Stimulated activated CD4-positive, alpha-beta T cell treated with anti-CD3 and anti-CD28 coated beads, Interleukin-15, amount 100 ng/mL, for 48 hours (primary cell): Measurements from ENCODE around the gene SURF1.
"Not testable (repeated sequence)": the region's sequence is repeated elsewhere in the genome, so short reads cannot be mapped to it uniquely, and the experiment has no call there.

Experiments
- DNase-seq, 2 donors: peaks; one replicate each; pipeline ENCODE4 v3.0.0-alpha.2; 2020; ENCODE audit warnings: low read depth in 2 of 2

The SURF1 gene

DNA sequence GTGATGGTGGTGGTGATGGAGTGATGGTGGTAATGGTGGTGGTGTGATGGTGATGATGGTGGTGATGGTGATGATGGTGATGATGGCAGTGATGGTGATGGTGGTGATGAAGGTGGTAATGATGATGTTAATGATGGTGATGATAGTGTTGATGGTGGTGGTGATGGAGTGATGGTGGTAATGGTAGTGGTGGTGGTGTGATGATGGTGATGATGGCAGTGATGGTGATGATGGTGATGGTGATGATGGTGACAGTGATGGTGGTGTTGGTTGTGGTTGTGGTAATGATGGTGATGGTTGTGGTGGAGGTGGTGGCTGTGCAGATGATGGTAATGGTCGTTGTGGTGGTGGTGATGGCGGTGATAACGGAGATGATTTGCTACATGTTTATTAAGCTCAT is 27.2 kb upstream of the SURF1 start:
- no peak for DNase-seq

DNA sequence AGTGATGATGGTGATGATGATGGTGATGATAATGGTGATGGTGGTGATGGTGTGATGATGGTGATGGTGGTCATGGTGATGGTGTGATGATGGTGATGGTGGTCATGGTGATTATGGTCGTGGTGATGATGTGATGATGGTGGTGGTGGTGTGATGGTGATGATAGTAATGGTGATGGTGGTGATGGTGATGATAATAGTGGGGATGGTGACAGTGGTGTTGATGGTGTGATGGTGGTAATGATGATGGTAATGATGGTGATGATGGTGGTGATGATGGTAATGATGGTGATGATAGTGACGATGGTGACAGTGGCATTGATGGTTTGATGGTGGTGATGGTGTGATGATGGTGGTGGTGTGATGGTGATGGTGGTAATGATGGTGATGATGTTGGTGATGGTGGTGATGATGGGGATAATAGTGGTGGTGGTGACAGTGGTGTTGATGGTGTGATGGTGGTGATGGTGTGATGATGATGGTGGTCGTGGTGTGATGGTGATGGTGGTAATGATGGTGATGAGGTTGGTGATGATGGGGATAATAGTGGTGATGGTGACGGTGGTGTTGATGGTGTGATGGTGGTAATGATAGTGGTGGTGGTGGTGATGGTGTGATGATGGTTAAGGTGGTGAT is 26.3 kb upstream of the SURF1 start:
- DNase-seq = no peak

GRCh38 chr9:133380734-133381133 is 24.4 kb upstream of the SURF1 start:
- DNase-seq = no peak

DNA sequence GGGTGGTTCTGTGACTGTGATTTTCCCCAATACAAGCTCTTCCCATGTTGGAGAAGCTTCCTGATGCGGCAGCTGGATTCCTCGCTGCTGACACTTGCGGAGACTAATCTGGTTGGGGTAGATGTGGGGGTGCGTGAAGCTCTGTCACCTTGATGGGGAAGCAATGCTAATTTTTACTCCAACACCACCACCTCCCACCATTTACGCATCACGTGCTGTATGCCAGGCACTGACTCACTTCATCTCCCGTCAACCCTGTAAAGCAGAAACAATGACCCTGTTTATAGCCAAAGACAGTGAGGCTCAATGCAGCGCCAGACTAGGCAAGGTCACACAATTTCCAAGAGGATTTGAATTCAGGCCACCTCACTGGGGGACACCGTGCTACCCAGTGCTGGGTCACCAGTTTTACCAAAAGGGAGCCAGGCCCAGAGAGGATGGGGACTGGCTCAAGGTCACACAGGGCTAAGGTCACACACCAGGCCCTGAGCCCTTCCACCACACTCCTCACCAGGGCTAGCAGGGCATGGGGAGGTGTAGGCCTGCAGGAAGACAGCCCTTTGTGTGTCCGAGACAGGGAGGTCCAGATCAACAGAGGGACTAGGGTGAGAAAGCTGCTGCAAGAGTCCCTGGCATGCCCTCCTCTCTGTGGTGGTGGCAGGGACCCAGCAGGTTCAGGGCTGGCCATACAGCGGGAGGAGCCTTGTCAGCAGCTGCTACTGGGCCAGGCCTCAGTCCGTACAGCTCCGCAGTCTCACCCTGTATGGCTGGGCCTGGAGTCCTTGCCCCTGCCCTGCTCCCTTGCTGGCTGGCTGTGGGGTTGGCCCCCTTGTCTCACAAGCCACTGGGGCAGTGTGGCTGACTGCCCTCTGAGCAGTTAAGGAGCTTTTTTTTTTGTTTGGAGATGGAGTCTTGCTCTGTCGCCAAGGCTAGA is 23.1 kb upstream of the SURF1 start:
- DNase-seq = no peak

- no peak for DNase-seq
These were observed 22.2 kb upstream of the SURF1 start for GRCh38 chr9:133378408-133378962.

DNA sequence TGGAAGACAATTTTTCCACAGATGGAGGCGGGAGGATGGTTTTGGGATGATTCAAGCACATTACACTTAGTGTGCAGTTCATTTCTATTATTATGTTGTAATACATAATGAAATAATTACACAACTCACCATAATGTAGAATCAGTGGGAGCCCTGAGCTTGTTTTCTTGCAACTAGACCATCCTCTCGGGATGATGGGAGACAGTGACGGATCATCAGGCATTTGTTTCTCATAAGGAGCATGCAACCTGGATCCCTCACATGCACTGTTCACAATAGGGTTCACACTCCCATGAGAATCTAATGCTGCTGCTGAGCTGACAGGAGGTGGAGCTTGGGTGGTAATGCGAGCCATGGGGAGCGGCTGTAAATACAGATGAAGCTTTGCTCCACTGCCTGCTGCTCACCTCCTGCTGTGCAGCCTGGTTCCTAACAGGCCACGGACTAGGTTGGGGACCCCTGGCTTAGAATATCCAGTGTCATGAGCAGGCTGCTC is 21.5 kb upstream of the SURF1 start:
- no peak for DNase-seq

GRCh38 chr9:133377280-133377679 is 21.0 kb upstream of the SURF1 start:
- not testable (repeated sequence) for DNase-seq

- DNase-seq = peak; percentile 89 to 93
These were observed 19.7 kb upstream of the SURF1 start, which contains the start of the genes STKLD1 and SURF4 for GRCh38 chr9:133375724-133376654. Gene STKLD1 (plus strand): TSS chr9:133376366. CDS start chr9:133376474, 108 bp downstream. Gene SURF4 (minus strand): TSS chr9:133376060. CDS start chr9:133375969, 91 bp downstream.

DNA sequence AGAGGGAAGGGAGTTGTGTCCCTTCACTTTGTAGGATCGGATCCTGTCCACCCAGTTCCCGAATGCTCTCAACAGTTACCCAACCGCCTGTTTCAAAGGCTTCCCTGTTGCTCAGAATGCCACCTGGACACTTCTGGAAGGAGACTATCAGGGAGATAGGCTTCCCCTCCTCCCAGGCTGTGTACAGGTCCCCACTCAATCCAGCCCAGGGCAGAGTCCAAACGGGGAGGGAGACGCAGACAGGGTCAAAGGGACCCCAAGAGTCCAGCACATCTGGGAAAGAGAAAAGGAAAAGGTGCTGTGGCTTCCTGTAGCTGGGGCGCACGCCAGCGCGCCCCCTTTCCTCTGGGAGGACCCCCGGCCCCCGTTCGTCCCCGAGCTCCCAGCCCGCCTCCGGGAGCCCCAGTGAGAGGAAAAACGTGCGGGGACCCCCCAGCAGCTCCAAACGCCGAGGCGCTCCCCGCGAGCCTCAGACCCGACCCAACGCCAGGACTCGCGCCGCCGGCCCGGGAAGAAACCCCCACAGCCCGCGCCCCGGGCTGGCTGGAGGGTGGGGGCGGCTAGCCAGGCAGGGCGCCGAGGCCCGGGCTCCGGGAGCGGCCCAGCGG is 18.9 kb upstream of the SURF1 start:
- no peak for DNase-seq

- DNase-seq = no peak
These were observed 18.4 kb upstream of the SURF1 start for GRCh38 chr9:133374612-133375115.

DNA sequence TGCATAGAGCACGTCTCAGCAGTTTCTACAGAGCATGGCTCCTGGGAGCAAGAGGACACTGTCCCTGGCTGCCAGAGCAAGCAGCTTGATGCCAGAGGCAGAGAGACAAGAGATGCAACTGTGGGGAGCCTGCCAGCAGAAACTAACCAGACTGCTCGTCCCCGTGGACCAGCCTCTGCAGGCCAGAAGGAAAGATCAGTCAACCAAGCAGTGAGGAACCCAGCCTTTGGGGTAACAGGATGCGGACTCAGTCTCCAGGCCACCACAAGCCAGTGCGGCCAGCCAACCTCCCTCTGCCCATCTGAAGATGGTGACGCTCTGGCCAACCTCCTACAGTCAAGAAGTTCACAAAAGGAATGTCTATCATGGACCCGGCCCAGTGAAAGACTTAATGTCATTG is 15.9 kb upstream of the SURF1 start:
- DNase-seq = no peak

- peak; percentile 73 to 78 for DNase-seq
These were observed 15.0 kb upstream of the SURF1 start for GRCh38 chr9:133371261-133371711.

DNA sequence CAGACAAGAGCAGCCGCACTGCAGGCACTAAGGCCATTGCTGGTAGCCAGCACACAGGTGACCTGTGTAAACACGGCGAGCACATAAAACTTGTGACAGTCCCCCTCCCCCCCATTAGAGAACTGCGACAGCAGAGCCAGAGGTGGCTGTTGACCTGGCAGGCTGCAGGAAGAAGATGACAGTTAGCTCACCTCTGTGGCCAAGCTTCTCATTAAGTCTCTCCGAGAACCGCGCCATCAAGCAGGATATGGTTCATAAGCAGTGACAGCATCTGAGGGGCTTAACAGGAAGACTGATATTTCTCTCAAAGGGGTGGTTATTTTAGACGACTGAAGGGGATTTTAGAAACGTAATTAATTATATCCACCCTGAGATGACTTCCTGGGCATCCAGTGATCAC is 14.4 kb upstream of the SURF1 start:
- DNase-seq = peak in 1 of 2 donors; percentile 30

DNA sequence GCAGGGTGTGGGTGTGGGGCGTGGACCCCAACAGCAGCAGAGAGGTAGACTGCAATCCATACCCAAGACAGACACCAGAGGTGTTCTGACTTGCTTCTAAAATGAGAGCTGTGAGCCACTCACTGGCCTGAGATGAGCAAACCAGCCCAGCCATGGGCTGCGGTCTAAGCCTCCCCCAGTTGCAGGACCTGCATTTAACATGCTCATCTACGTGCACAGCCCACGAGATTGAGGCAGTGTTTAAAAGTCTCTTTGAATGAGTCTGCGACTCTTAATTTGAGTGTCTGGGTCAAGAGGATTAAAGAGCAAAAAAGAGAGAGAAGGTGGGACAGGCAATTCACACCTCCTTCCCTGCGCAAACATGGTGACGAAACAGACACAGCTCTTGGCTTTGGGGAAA is 13.6 kb upstream of the SURF1 start:
- DNase-seq = peak in 1 of 2 donors; percentile 25

DNA sequence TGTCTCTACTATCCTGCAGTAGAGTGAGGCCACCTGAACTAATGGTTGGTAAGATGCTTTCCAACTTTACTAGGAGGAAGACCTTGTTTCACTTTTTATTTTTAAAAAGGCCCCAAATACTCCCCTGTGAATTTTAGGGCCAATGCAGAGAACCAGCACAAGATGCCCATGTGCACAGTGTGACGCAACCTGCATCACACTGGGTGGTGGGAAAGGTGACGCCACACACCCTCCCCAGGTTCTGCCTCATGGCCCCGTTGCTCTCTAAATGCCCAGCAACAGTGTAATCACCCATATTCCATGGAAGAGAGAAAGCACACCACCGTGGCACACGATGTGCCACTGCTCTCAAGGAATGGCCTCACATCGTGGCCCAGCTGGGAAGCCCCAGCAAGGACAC is 13.1 kb upstream of the SURF1 start:
- DNase-seq = no peak

GRCh38 chr9:133368249-133368881 is 12.1 kb upstream of the SURF1 start:
- DNase-seq = no peak

DNA sequence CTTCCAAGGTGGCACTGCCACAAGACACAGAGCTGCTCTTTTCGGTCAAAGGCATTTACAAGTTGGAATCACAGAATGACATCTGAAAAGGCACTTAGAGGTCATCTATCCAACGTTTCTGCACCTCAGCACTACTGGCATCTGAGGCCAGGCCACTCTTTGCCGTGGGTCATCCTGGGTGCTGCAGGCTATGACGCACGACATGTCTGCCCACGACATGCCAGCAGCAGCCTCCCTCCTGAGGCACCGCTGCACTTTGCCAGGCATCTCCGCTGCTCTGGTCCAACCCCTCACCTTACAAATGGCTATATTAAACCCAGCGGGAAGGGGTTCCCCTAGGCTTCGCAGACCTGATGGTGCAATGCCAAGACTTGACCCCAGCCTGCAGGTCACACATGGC is 11.5 kb upstream of the SURF1 start:
- DNase-seq = no peak

DNA sequence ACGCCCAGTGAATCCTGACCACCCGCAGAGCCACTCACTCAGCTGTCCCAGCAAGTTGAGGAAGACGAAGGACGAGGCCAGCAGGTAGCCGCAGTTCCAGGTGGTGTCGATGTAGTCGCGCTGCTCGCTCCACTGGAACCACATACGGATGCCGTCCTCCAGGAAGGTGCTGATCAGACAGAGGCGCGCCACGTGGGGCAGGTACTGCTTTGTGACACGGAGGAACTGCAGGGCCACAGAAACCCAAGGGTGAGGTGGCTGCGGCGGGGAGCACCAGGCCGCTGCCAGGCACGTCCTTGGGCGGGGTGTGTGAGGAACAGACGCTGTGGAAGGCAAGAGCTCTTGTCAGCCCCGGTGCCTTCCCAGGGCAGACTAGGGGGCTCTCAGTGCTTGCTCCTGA is 10.9 kb upstream of the SURF1 start:
- no peak for DNase-seq

GRCh38 chr9:133366435-133366834 is 10.1 kb upstream of the SURF1 start:
- no peak for DNase-seq
